HG02852 (cell line): ENCODE data around the gene OPN1LW.
"Not testable (repeated sequence)": the region's sequence is repeated elsewhere in the genome, so short reads cannot be mapped to it uniquely, and the experiment has no call there.

ENCODE experiments used
- ATAC-seq: cut with Tn5 transposase; IDR thresholded peaks from one replicate; pipeline ENCODE4 v1.9.1; 2021; ENCODE audit warnings: mild to moderate bottlenecking, moderate library complexity; ENCODE audit not compliant: unreplicated experiment

The OPN1LW gene

DNA sequence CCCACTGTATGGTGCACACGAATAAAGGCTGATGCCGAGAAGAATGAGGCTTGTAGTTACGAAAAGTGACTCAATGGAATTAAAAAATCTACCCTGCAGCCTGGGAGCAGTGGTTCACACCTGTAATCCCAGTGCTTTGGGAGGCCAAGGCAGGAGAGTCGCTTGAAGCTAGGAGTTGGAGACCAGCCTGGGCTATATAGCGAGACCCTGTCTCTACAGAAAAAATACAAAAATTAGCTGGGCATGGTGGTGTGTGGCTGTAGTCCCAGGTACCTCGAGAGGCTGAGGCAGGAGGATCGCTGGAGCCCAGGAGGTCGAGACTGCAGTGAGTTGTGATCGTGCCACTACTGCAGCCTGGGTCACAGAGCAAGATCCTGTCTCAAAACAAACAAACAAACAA is 11.7 kb upstream of the OPN1LW start:
- ATAC-seq: no peak

DNA sequence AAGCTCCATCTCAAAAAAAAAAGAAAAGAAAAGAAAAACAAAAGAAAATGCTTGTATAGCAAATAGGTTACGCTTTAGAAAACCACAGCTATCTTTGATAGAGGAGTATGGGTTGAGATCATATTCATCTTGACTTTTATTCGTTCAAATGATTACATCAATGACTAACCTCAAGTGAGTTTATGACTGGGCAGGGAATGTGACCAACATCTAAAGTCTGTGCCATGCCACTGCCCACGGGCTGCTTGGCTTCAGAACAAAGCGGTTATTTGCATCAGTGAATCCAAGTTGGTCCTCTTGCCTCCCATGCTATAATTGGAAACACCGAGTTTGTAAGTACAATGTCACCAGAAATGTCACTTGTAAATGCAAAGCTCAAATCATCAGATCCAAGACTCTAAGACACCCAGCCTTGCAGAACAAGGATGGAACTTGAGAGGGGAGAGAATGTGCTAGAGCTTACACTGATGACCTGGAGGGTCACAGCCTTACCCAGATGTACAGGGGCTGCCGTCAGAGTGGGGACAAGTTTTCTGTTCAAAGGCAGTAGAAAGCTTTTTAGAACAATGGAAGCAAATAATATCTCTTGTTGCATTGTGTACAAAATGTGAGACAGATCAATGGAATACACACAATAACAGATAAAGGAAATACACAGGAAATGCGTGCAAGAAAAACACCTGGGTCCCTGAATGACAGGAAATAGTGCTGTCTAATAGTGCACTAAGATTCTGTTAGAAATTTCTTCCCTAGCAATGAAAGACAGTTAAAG is 8.4 kb upstream of the OPN1LW start:
- no peak for ATAC-seq

DNA sequence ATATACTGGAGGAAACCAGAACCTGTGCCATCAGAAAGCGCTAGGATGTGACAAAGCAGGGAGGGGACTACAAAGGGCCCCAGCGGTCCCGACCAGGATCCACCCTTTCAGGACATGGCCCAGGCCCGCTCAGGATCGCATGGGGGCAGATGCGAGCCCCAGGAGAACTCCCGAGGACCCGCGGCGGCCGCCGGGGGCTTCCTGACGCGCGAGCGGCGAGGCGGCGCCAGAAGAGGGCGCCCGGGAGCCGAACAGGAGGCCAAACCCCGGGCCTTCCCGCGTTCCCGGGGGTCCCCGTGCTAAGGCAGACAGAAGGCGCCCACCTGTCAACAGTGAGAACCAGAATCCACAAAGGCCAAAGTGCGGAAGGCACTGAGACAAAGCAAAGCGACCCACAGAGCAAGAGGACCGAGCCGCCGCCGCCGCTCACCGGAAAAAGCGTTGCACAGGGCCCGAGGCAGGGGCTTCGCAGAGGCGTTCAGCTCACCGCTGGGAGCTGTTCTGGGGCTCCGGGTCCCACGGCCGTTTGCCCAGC is 7.3 kb upstream of the OPN1LW start:
- ATAC-seq: no peak

DNA sequence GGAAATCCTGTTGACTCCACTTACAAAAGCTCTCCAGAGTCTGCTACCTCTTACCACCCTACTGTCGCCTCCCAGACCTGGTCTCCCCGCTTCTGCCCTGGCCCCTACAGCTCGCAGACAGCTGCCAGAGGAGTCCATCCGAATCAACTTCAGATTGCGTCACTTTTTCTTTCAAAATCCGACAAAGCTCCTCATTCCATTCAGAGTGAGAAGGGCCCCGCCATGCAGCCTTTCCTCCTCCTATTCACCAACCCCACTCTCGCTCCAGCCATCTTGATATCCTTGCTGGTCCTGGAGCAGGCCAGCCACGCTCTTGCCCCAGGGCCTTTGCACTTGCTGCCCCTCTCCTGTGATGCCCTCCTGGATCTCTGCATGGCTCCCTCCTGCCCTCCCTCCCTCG is 5.2 kb upstream of the OPN1LW start:
- no peak for ATAC-seq

DNA sequence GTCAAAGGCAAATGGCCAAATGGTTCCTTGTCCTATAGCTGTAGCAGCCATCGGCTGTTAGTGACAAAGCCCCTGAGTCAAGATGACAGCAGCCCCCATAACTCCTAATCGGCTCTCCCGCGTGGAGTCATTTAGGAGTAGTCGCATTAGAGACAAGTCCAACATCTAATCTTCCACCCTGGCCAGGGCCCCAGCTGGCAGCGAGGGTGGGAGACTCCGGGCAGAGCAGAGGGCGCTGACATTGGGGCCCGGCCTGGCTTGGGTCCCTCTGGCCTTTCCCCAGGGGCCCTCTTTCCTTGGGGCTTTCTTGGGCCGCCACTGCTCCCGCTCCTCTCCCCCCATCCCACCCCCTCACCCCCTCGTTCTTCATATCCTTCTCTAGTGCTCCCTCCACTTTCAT is 3.8 kb upstream of the OPN1LW start:
- ATAC-seq: no peak

DNA sequence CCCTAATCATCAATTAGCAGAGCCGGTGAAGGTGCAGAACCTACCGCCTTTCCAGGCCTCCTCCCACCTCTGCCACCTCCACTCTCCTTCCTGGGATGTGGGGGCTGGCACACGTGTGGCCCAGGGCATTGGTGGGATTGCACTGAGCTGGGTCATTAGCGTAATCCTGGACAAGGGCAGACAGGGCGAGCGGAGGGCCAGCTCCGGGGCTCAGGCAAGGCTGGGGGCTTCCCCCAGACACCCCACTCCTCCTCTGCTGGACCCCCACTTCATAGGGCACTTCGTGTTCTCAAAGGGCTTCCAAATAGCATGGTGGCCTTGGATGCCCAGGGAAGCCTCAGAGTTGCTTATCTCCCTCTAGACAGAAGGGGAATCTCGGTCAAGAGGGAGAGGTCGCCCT is 3.3 kb upstream of the OPN1LW start:
- no peak for ATAC-seq

DNA sequence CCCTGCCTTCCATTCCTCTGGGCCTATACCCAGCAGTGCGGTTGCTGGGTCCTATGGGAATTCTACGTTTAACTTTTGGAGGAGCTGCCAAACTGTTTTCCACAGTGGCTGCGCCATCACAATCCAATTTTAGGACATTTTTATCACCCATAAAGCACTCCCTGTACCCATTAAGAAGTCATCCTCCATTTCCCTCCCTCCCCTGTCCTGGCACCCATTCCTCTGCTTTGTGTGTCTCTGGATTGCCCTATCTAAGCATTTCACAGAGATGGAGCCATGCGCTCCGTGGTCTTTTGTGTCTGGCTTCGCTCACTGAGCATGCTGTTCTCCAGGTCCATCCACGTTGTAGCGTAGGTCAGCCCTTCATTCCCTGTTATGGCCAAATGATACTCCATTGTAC is 1.7 kb upstream of the OPN1LW start:
- ATAC-seq: no peak

DNA sequence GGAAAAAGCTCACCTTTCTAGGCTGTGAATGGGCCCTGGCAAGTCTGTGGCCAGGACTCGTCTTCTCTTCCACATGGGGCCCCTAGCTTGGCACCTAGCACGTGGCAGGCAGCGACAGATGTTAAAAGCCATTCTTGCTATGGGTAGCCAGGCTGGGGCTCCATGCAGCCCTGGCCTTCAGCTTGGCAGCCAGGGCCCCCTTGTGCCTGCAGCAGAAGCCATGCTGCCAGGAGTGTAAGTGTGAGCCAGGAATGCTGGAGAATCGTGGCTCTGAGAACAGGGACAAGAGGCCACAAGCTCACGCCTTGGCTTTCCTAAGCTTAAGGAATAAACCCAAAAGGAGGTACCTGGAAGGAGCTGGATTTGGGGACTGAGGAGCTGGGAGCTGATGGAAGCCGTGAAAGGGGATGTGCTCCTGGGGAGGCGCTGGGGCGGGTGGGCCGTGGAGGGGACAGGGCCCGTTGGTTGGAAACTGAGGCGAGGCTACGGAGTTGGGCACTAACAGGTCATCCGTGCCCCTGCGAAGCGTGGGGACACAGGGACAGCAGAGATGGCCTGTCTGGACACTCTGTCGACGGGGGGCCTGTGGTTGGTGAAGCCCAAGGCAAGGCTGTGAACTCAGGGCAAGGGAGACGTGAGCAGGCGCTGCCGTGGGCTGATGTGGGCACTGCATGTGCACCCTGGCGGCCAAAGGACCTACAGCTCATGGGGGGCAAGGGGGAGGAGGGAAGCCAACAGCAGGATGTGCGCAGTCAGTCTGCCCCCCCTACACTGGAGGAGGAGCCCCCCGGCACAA is 895 bp upstream of the OPN1LW start:
- no peak for ATAC-seq

DNA sequence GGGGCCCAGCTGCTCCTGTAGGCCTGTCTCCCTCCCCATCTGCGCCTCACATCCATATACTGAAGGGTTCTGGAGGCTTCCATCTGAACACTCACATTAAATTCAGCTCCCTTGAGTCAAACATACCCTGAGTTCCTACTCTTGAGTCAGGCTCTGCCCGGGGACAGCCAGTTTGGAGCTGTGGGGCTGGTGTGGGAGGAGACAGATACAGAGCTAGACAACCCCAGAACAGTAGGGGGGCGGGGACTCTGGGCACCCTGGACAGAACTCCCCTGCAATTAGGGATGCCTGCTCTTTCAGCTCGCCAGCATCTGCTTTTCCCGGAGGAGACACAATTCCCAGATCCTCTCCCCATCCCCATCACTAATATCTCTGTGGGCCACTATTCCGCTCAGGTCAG is 7.0 kb downstream of the OPN1LW start:
- ATAC-seq: not testable (repeated sequence)

DNA sequence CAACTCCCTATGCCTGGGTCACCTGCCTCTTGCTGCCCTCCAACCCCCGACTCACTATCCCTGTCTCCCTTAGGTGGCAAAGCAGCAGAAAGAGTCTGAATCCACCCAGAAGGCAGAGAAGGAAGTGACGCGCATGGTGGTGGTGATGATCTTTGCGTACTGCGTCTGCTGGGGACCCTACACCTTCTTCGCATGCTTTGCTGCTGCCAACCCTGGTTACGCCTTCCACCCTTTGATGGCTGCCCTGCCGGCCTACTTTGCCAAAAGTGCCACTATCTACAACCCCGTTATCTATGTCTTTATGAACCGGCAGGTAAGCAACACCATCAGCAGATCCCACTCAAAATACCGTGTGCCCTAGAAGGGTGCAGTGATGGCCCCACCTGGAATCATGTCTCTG is 12.2 kb downstream of the OPN1LW start:
- ATAC-seq: not testable (repeated sequence)

DNA sequence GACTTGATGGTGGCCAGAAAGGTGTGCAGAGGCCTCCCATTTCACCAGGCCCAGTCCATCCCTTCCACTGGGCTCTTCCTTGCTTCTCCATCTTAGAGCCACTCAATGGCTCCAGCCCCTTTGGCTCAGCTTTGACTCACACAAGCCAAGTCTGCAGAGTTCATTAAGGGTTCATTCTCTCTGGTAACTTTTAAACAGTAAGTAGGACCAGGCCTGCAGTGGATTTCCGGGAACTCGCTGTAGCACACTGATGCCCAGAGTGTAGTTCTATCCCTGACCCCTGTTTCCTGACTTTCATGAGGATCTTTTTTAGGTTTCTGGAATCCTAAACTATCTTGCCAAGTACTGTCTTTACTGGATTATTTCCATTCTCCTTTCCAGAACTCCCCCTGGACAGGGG is 13.2 kb downstream of the OPN1LW start:
- ATAC-seq: not testable (repeated sequence)

DNA sequence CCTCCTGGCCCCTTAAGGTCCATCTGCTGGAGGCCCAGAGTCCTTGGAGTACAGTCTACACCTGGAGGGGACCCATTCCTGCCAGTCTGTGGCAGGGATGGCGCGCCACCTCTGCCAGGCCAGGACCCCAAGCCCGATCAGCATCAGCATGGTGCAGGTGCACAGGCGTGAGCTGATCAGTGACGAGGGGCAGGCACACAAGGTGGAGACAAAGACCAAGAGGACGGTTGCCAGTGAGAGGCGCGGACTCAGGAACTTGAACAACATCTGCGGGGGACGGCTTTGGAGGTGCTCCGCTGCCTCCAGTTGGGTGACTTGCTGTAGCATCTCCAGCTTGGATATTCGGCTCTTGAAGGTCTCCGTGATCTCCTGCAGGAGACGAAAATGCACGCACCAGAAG is 15.3 kb downstream of the OPN1LW start:
- not testable (repeated sequence) for ATAC-seq

DNA sequence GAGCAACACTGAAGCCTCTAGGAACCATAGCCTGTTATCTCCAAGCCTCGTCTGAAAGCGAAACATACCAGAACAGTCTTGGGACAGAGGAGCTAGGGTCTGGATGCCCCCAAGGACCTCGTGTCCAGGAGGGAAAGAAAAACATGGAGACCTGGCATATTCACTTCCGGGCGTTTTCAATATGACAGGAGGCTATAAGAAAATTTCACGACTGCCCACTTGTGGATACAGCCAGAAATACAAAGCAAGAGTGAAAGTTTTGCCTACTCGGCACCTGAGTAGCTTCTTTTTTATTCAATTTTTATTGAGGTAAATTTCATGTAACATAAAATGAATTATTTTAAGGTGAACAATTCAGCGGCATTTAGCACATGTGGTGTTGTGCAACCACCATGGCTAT is 20.9 kb downstream of the OPN1LW start:
- not testable (repeated sequence) for ATAC-seq

DNA sequence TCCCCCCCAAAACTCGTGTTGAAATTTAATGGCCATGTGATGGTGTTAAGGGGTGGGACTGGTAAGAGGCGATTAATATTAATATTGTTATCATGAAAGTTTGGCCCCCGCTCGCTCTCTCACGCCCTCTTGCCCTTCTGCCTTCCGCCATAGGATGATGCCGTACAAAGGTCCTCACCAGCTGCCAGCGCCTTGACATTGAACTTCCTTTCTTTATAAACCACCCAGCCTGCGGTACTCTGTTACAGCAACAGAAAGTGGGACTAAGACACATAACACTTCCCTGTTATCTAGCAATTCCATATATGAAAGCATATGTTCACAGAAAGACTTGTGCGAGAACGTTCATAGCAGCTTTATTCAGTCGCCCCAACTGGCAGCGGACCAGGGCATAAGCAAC is 24.3 kb downstream of the OPN1LW start:
- not testable (repeated sequence) for ATAC-seq

DNA sequence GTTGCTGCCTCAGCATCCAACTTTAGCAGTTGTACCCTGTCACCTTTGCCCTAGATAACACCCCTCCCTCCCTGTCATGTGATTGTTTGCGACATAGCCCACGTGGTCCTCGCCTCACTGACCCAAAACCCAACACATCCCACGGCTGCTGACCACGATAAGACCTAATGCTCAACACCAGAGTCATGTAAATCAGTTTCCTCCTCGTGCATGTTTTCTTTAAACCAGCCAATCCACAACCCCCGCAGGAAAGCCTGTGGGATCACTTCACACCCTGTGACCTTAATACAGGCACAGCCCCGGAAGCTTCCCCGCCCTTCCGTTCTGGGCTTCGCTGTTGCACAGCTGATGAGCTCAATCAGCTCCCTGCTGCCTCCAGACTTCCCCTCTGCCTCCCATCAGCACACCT is 28.5 kb downstream of the OPN1LW start:
- ATAC-seq: not testable (repeated sequence)

DNA sequence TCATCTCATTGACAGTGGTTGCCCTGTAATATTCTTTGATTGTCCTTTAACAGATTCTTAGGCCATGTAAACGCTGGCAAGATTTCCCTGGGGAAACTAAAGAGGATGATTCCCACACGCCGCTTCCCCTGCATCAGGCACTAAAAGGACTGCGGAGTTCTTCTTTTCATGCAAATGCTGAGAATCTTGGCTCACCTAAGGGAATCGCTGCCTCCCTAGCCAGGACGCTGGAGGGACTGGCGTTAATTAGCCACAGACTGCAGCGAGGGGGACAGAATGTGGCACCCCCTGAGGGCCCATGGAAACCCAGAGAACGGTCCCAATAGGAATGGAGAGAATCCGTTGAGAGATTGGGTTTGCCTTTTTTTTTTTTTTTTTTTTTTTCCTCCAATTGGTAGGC is 30.3 kb downstream of the OPN1LW start:
- not testable (repeated sequence) for ATAC-seq

DNA sequence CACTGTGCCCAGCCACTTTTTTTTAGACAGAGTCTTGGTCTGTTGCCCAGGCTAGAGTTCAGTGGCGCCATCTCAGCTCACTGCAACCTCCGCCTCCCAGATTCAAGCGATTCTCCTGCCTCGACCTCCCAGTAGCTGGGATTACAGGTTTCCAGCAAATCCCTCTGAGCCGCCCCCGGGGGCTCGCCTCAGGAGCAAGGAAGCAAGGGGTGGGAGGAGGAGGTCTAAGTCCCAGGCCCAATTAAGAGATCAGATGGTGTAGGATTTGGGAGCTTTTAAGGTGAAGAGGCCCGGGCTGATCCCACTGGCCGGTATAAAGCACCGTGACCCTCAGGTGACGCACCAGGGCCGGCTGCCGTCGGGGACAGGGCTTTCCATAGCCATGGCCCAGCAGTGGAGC is 38.3 kb downstream of the OPN1LW start, which contains the start of gene OPN1MW:
OPN1MW (plus strand) TSS at position 301 of the 400 bp plus-strand sequence; CDS start at position 383, 82 bp downstream.
- ATAC-seq: not testable (repeated sequence)

DNA sequence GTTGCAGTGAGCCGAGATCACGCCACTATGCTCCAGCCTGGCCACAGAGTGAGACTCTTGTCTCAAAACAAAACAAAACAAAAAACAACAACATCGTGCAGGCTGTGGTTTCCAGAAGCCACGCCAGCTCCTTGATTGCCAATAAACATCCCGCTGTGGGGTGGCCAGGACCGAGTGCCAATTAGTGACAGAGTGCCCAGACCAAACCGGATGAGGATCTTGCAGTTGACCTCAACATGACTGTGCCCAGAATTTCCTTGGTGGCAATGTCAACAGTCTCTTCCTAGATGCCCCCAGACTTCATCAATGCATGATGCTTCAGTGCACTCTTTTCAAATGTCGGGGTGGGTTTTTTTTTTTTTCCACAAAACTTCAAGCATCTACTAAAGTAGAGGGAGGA is 39.8 kb downstream of the OPN1LW start:
- not testable (repeated sequence) for ATAC-seq

DNA sequence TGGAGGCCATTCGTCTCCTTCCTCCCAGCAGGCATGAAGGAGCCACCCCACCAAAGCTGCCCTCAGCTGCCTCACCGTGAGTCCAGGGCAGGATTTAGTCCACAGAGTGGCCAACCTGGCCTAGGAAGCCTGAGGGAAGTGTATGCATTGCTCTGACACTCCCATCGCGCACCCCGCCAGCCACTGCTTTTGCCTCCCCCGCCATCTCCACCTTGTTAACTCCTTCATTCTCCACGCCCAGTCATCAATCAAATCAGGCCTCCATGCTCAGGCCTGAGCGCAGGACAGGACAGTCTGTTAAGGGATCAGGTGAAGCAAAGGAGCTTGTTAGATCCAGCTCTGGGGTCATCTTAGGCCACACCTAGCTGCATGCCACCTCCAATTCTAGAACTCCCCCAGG is 48.8 kb downstream of the OPN1LW start:
- not testable (repeated sequence) for ATAC-seq

DNA sequence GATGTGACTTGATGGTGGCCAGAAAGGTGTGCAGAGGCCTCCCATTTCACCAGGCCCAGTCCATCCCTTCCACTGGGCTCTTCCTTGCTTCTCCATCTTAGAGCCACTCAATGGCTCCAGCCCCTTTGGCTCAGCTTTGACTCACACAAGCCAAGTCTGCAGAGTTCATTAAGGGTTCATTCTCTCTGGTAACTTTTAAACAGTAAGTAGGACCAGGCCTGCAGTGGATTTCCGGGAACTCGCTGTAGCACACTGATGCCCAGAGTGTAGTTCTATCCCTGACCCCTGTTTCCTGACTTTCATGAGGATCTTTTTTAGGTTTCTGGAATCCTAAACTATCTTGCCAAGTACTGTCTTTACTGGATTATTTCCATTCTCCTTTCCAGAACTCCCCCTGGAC is 50.3 kb downstream of the OPN1LW start:
- not testable (repeated sequence) for ATAC-seq

DNA sequence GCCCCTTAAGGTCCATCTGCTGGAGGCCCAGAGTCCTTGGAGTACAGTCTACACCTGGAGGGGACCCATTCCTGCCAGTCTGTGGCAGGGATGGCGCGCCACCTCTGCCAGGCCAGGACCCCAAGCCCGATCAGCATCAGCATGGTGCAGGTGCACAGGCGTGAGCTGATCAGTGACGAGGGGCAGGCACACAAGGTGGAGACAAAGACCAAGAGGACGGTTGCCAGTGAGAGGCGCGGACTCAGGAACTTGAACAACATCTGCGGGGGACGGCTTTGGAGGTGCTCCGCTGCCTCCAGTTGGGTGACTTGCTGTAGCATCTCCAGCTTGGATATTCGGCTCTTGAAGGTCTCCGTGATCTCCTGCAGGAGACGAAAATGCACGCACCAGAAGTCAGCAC is 52.4 kb downstream of the OPN1LW start:
- ATAC-seq: not testable (repeated sequence)
